HepG2 (cell line): ENCODE results near the gene ATOH8. TPM values are rescaled to one million over a fixed set of nuclear protein-coding genes. Genes with fewer than 3 reads are reported as not detected.

Experiments
- ATAC-seq: fragments of 200-7000 bp; cut with Tn5 transposase; 3 replicates; pipeline ENCODE4 v1.9.1; 2020; ENCODE audit warnings: mild to moderate bottlenecking, moderate library complexity
- BruUV-seq: library from RNA; stranded (reverse); fragments of 400-500 nt; replicated peaks from 2 replicates; lab custom pipeline; 2021; lab: Mats Ljungman, UMichigan
- CTCF ChIA-PET: fragments of 300-600 bp; formaldehyde crosslinking; extraction: SDS; loops from one replicate; lab custom pipeline; 2021; ENCODE audit warnings: low total read pairs, inconsistent platforms, low intra/inter-chr PET ratio; lab: Yijun Ruan, JAX
- POLR2A ChIA-PET: fragments of 350-600 bp; sonication (Branson Sonifier 250); formaldehyde crosslinking; loops from one replicate; lab custom pipeline; 2020; ENCODE audit warnings: antibody characterized with exemption, inconsistent platforms; lab: Yijun Ruan, JAX
- DNase-seq: peaks from one replicate; pipeline ENCODE4 v3.0.0-alpha.2; 2015; ENCODE audit warnings: low spot score
- FAIRE-seq: peaks from 3 replicates; lab custom pipeline; 2011; peaks lifted over from hg19 to GRCh38; lab: Jason Lieb, UNC
- H2AFZ ChIP-seq: one replicate; pipeline ENCODE4 v1.6.1; 2011; ENCODE audit warnings: low read length, inconsistent platforms
- H3K27ac ChIP-seq: fragments of 300-600 bp; 3 replicates; pipeline ENCODE4 v1.8.0; 2011; ENCODE audit warnings: mixed run types, mild to moderate bottlenecking, mixed read lengths, low read length, inconsistent platforms; ENCODE audit not compliant: insufficient read depth; ENCODE audit errors: extremely low read length
- H3K27me3 ChIP-seq, 2 experiments: fragments of 200-600 bp in 1 of 2; 2 replicates in 1 of 2; 3 replicates in 1 of 2; pipeline versions ENCODE4 v1.6.0 to v1.8.0; 2011; ENCODE audit warnings: low read length in 2 of 2, mild to moderate bottlenecking in 2 of 2, moderate library complexity in 2 of 2, inconsistent platforms in 1 of 2; ENCODE audit not compliant: insufficient read depth in 2 of 2, control insufficient read depth in 1 of 2
- H3K36me3 ChIP-seq, 2 experiments: fragments of 200-600 bp in 1 of 2; replicated peaks in 1 of 2; 2 replicates in 1 of 2; 3 replicates in 1 of 2; pipeline versions ENCODE4 v1.5.1 to v1.8.0; 2011; ENCODE audit warnings: low read length in 2 of 2, inconsistent platforms in 1 of 2; ENCODE audit not compliant: insufficient read depth in 2 of 2, control insufficient read depth in 1 of 2
- H3K4me1 ChIP-seq: 2 replicates; pipeline ENCODE4 v1.5.1; 2012; ENCODE audit warnings: low read length, inconsistent platforms; ENCODE audit not compliant: insufficient read depth
- H3K4me2 ChIP-seq: 2 replicates; pipeline ENCODE4 v1.6.0; 2011; ENCODE audit warnings: low read depth, low read length, inconsistent platforms
- H3K4me3 ChIP-seq, 3 experiments: fragments of 200-600 bp in 1 of 3; sonication (generic), shearing (Covaris generic) in 1 of 3; replicated peaks in 1 of 3; 2 replicates each; pipeline ENCODE4 v1.5.1; 2011 to 2016; ENCODE audit warnings: low read length in 3 of 3, inconsistent platforms in 2 of 3, low read depth in 2 of 3, mild to moderate bottlenecking in 2 of 3, control low read depth in 1 of 3, mixed read lengths in 1 of 3; ENCODE audit not compliant: insufficient read depth in 1 of 3
- H3K79me2 ChIP-seq: one replicate; pipeline ENCODE4 v1.6.1; 2011; ENCODE audit warnings: low read length, inconsistent platforms; ENCODE audit not compliant: insufficient read depth
- H3K9ac ChIP-seq: 2 replicates; pipeline ENCODE4 v1.6.0; 2011; ENCODE audit warnings: mild to moderate bottlenecking, low read depth, low read length, inconsistent platforms; ENCODE audit not compliant: insufficient read depth
- H3K9me3 ChIP-seq: 2 replicates; pipeline ENCODE4 v1.5.1; 2012; ENCODE audit warnings: mild to moderate bottlenecking, low read length
- H4K20me1 ChIP-seq: 2 replicates; pipeline ENCODE4 v1.6.0; 2011; ENCODE audit warnings: inconsistent platforms, mild to moderate bottlenecking, low read length, moderate library complexity; ENCODE audit not compliant: insufficient read depth
- CCDC6 ChIP-seq: sonication (generic); formaldehyde crosslinking; IDR thresholded peaks from 2 replicates; pipeline ENCODE4 v1.8.1; 2022; ENCODE audit warnings: mild to moderate bottlenecking, missing genetic modification reagents, moderate library complexity
- ELF3 ChIP-seq: IDR thresholded peaks from 2 replicates; pipeline ENCODE4 v1.6.1; 2016; ENCODE audit warnings: missing genetic modification reagents, missing compliant biosample characterization
- GATAD2A ChIP-seq: IDR thresholded peaks from 2 replicates; pipeline ENCODE4 v1.6.1; 2016
- KLF12 ChIP-seq: sonication (generic); formaldehyde crosslinking; IDR thresholded peaks from 2 replicates; pipeline ENCODE4 v1.4.0; 2020; ENCODE audit warnings: missing genetic modification reagents, borderline replicate concordance
- MATR3 ChIP-seq: sonication (generic); formaldehyde crosslinking; IDR thresholded peaks from 2 replicates; pipeline ENCODE4 v1.4.0; 2020; ENCODE audit warnings: missing genetic modification reagents
- MED1 ChIP-seq: sonication (generic); formaldehyde crosslinking; IDR thresholded peaks from 2 replicates; pipeline ENCODE4 v1.4.0; 2020; ENCODE audit warnings: missing genetic modification reagents
- NCOA2 ChIP-seq: sonication (generic); formaldehyde crosslinking; IDR thresholded peaks from 2 replicates; pipeline ENCODE4 v1.8.0; 2022; ENCODE audit warnings: inconsistent platforms
- NFKBIZ ChIP-seq: IDR thresholded peaks from 2 replicates; pipeline ENCODE4 v1.6.1; 2018; ENCODE audit warnings: missing genetic modification reagents, missing compliant biosample characterization
- ZKSCAN1 ChIP-seq: fragments of 150-350 bp; IDR thresholded peaks from 2 replicates; pipeline ENCODE4 v1.6.1; 2014; ENCODE audit warnings: low read length
- ZNF543 ChIP-seq: sonication (generic); formaldehyde crosslinking; IDR thresholded peaks from 2 replicates; pipeline ENCODE4 v1.4.0; 2020; ENCODE audit warnings: mild to moderate bottlenecking, missing genetic modification reagents
- ZNF772 ChIP-seq: sonication (generic); formaldehyde crosslinking; IDR thresholded peaks from 2 replicates; pipeline ENCODE4 v1.5.0; 2020; ENCODE audit warnings: mild to moderate bottlenecking, missing genetic modification reagents
- ZSCAN25 ChIP-seq: sonication (generic); formaldehyde crosslinking; IDR thresholded peaks from 2 replicates; pipeline ENCODE4 v1.8.0; 2022; ENCODE audit warnings: mild to moderate bottlenecking, missing genetic modification reagents
- WGBS: methylation state at CpG from one replicate; pipeline ENCODE4 v1.1.6; 2017; ENCODE audit warnings: low lambda C conversion rate; 5-methylcytosine and 5-hydroxymethylcytosine counted together
- in situ Hi-C: cut with HindIII; loops from 2 replicates; pipeline ENCODE4 v1.10.0; 2017; ENCODE audit warnings: low pct_unique_long_range_greater_than_20kb; ENCODE audit not compliant: extremely low pct_ligation_motif_present
- intact Hi-C: fragments of 100-400 bp; cut with micrococcal nuclease; formaldehyde crosslinking; loops from one replicate; pipeline ENCODE4 v1.10.0; 2022; ENCODE audit not compliant: unreplicated experiment
- polyA plus RNA-seq, 8 experiments: library from polyadenylated mRNA; depleted of rRNA in 3 of 8; stranded (reverse) in 7 of 8; unstranded in 1 of 8; fragments of >200 nt; fragmentation: Illumina TruSeq in 4 of 8; extraction: Trizol in 4 of 8; gene quantifications; 2 replicates each; pipeline versions ENCODE4 v1.2.1 to v1.2.3, GENCODE V29; 2011 to 2016; ENCODE audit warnings: low read depth in 4 of 8, missing spikeins in 1 of 8, mixed read lengths in 1 of 8; ENCODE audit not compliant: insufficient read depth in 1 of 8
- total RNA-seq, 5 experiments: library from RNA; depleted of rRNA; stranded (reverse); fragments of >200 nt; fragmentation: Illumina TruSeq; extraction: Trizol; gene quantifications; 2 replicates each; pipeline ENCODE4 v1.2.3, GENCODE V29; 2016; ENCODE audit warnings: low read depth in 1 of 5
- TF ChIP-seq, protein P1 (sequence below): fragments of 450-650 bp; IDR thresholded peaks from 2 replicates; pipeline ENCODE4 v1.6.1; 2016
- TF ChIP-seq, protein P2 (sequence below): sonication (generic); formaldehyde crosslinking; IDR thresholded peaks from 2 replicates; pipeline ENCODE4 v1.4.0; 2020; ENCODE audit warnings: low read depth, mild to moderate bottlenecking, missing genetic modification reagents
- TF ChIP-seq, protein P3 (sequence below): sonication (generic); formaldehyde crosslinking; IDR thresholded peaks from 2 replicates; pipeline ENCODE4 v1.4.0; 2020; ENCODE audit warnings: missing genetic modification reagents, borderline replicate concordance
- TF ChIP-seq, protein P4 (sequence below): sonication (generic); formaldehyde crosslinking; IDR thresholded peaks from 2 replicates; pipeline ENCODE4 v1.4.0; 2020; ENCODE audit warnings: missing genetic modification reagents, borderline replicate concordance

The ATOH8 gene
- total and polyA plus RNA-seq, 2 of the 13 experiments (the other 11 are each of a cell fraction or from before 2014, with no cell fraction given), result 0.13 to 0.61 TPM

DNA sequence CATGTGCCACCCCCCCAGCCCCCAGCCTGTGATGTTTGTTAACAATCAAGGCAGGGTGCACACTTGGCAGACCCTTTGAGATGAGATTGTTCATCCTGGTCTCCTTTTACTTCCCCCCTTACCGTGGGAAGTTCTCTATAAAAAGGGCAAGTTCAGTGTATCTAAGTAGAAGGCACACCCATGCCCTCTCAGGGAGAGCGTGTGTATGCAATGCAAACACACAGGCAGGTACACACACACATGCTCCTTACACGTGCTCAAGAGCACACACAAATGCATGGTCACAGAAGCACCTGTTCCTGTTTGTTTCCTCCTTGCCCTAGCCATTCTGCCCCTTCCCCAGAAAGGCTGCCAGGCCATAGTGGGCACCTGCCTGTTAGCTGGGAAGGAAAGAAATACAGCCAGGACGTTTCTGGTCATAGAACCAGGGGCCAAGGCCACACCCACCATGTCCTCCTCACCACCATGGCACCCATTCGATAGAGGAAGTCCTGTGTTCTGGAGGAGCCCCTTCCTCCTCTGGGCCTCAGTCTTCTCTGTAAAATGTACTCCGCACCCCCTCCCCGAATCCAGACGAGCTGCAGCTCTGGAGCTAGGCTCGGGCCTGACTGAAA is 3.1 kb downstream of the ATOH8 start:
- POLR2A ChIA-PET, result no interaction called here
- WGBS, result 55% methylated on average over 9 of the region's 9 CpGs
- Histone ChIP-seq H3K27me3 (peaks cover 8 to 41% of the 10 kb centered on the region in 2 experiments; a peak in 4 of 5 replicates), H3K79me2 (no peaks in the 10 kb centered on the region), H3K9ac (no peak overlapping the region), H3K4me2 (no peak overlapping the region), H3K36me3 (no peaks in the 10 kb centered on the region), H2AFZ (no peak overlapping the region), H3K27ac (no peak overlapping the region), H3K4me1 (peaks cover 77% of the 10 kb centered on the region), H3K9me3 (no peaks in the 10 kb centered on the region), H3K4me3 (no peak overlapping the region), H4K20me1 (no peaks in the 10 kb centered on the region)
- in situ Hi-C loops (no loop called here), intact Hi-C loops (no loop called here)
- CTCF ChIA-PET, result no interaction called here
- BruUV-seq, result no TSS peak
- DNase-seq, result no peak
- ATAC-seq, result no peak
- no peak for FAIRE-seq
- TF ChIP-seq NCOA2 (CRISPR knock-in tag), result no peak
- TF ChIP-seq, protein P1, sequence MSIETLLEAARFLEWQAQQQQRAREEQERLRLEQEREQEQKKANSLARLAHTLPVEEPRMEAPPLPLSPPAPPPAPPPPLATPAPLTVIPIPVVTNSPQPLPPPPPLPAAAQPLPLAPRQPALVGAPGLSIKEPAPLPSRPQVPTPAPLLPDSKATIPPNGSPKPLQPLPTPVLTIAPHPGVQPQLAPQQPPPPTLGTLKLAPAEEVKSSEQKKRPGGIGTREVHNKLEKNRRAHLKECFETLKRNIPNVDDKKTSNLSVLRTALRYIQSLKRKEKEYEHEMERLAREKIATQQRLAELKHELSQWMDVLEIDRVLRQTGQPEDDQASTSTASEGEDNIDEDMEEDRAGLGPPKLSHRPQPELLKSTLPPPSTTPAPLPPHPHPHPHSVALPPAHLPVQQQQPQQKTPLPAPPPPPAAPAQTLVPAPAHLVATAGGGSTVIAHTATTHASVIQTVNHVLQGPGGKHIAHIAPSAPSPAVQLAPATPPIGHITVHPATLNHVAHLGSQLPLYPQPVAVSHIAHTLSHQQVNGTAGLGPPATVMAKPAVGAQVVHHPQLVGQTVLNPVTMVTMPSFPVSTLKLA, result peak; percentile 60
- TF ChIP-seq, protein P2, sequence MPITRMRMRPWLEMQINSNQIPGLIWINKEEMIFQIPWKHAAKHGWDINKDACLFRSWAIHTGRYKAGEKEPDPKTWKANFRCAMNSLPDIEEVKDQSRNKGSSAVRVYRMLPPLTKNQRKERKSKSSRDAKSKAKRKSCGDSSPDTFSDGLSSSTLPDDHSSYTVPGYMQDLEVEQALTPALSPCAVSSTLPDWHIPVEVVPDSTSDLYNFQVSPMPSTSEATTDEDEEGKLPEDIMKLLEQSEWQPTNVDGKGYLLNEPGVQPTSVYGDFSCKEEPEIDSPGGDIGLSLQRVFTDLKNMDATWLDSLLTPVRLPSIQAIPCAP (CRISPR knock-in tag), result no peak
- TF ChIP-seq, protein P3, sequence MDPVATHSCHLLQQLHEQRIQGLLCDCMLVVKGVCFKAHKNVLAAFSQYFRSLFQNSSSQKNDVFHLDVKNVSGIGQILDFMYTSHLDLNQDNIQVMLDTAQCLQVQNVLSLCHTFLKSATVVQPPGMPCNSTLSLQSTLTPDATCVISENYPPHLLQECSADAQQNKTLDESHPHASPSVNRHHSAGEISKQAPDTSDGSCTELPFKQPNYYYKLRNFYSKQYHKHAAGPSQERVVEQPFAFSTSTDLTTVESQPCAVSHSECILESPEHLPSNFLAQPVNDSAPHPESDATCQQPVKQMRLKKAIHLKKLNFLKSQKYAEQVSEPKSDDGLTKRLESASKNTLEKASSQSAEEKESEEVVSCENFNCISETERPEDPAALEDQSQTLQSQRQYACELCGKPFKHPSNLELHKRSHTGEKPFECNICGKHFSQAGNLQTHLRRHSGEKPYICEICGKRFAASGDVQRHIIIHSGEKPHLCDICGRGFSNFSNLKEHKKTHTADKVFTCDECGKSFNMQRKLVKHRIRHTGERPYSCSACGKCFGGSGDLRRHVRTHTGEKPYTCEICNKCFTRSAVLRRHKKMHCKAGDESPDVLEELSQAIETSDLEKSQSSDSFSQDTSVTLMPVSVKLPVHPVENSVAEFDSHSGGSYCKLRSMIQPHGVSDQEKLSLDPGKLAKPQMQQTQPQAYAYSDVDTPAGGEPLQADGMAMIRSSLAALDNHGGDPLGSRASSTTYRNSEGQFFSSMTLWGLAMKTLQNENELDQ (CRISPR knock-in tag), result no peak
- no peak for TF ChIP-seq MED1 (CRISPR knock-in tag)
- no peak for TF ChIP-seq ZNF543 (CRISPR knock-in tag)
- TF ChIP-seq ZSCAN25 (CRISPR knock-in tag), result no peak
- TF ChIP-seq CCDC6 (CRISPR knock-in tag), result no peak
- no peak for TF ChIP-seq MATR3 (CRISPR knock-in tag)
- TF ChIP-seq NFKBIZ, result no peak
- TF ChIP-seq ELF3, result 0 out of 2 replicates have a peak, but pooled peaks have one; percentile 27
- TF ChIP-seq GATAD2A, result peak; percentile 50
- no peak for TF ChIP-seq ZNF772
- TF ChIP-seq, protein P4, sequence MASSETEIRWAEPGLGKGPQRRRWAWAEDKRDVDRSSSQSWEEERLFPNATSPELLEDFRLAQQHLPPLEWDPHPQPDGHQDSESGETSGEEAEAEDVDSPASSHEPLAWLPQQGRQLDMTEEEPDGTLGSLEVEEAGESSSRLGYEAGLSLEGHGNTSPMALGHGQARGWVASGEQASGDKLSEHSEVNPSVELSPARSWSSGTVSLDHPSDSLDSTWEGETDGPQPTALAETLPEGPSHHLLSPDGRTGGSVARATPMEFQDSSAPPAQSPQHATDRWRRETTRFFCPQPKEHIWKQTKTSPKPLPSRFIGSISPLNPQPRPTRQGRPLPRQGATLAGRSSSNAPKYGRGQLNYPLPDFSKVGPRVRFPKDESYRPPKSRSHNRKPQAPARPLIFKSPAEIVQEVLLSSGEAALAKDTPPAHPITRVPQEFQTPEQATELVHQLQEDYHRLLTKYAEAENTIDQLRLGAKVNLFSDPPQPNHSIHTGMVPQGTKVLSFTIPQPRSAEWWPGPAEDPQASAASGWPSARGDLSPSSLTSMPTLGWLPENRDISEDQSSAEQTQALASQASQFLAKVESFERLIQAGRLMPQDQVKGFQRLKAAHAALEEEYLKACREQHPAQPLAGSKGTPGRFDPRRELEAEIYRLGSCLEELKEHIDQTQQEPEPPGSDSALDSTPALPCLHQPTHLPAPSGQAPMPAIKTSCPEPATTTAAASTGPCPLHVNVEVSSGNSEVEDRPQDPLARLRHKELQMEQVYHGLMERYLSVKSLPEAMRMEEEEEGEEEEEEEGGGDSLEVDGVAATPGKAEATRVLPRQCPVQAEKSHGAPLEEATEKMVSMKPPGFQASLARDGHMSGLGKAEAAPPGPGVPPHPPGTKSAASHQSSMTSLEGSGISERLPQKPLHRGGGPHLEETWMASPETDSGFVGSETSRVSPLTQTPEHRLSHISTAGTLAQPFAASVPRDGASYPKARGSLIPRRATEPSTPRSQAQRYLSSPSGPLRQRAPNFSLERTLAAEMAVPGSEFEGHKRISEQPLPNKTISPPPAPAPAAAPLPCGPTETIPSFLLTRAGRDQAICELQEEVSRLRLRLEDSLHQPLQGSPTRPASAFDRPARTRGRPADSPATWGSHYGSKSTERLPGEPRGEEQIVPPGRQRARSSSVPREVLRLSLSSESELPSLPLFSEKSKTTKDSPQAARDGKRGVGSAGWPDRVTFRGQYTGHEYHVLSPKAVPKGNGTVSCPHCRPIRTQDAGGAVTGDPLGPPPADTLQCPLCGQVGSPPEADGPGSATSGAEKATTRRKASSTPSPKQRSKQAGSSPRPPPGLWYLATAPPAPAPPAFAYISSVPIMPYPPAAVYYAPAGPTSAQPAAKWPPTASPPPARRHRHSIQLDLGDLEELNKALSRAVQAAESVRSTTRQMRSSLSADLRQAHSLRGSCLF (CRISPR knock-in tag), result no peak
- no peak for TF ChIP-seq KLF12
- no peak for TF ChIP-seq ZKSCAN1
